SK-MEL-5 (cell line): ENCODE measurements around the gene LMAN1. TPM values are rescaled to one million over a fixed set of nuclear protein-coding genes. Genes with fewer than 3 reads are reported as not detected.

ENCODE experiments used
- DNase-seq: peaks from one replicate; pipeline ENCODE4 v3.0.0-alpha.2; 2016; ENCODE audit warnings: low read depth, low spot score
- in situ Hi-C: cut with HindIII; loops from 2 replicates; pipeline ENCODE4 v1.10.0; 2016; ENCODE audit warnings: low sequenced_read_pairs, high pct_unique_total_duplicates, low pct_unique_long_range_greater_than_20kb
- polyA plus RNA-seq, 2 experiments: library from polyadenylated mRNA; depleted of rRNA; stranded (reverse); fragments of >200 nt; gene quantifications; 2 replicates each; pipeline ENCODE4 v1.2.3, GENCODE V29; 2015
- total RNA-seq: library from RNA; depleted of rRNA; stranded (reverse); fragments of >200 nt; shearing (Covaris generic); gene quantifications from 2 replicates; pipeline ENCODE4 v1.2.3, GENCODE V29; 2014; rRNA removed

The LMAN1 gene
- 117 and 125 TPM in 2 replicates for total RNA-seq
- 69.6 and 96.0 TPM in 2 replicates for polyA plus RNA-seq (2015; cell fraction: cytosol; rRNA removed)
- polyA plus RNA-seq (2015; cell fraction: nucleus; rRNA removed) = 96.7 and 122 TPM in 2 replicates

GRCh38 chr18:59358712-59359575 is at the start of gene LMAN1:
TSS of gene LMAN1 (minus strand) at chr18:59359265. CDS start at chr18:59359244, 21 bp downstream.
- peak; percentile 92 for DNase-seq
- in situ Hi-C loops = no loop called here

GRCh38 chr18:59402432-59403090 is 43.5 kb upstream of the LMAN1 start:
- in situ Hi-C loops = no loop called here
- peak; percentile 83 for DNase-seq

GRCh38 chr18:59400407-59400806 is 41.3 kb upstream of the LMAN1 start:
- in situ Hi-C loops = no loop called here
- no peak for DNase-seq

GRCh38 chr18:59395226-59396175 is 36.4 kb upstream of the LMAN1 start:
- DNase-seq = no peak
- in situ Hi-C loops = no loop called here

GRCh38 chr18:59393381-59393780 is 34.3 kb upstream of the LMAN1 start:
- no peak for DNase-seq
- in situ Hi-C loops = no loop called here

GRCh38 chr18:59388817-59389216 is 29.8 kb upstream of the LMAN1 start:
- in situ Hi-C loops = no loop called here
- no peak for DNase-seq

GRCh38 chr18:59387687-59388565 is 28.9 kb upstream of the LMAN1 start:
- in situ Hi-C loops = no loop called here
- no peak for DNase-seq

- in situ Hi-C loops = no loop called here
- DNase-seq = no peak
These were observed 28.0 kb upstream of the LMAN1 start for GRCh38 chr18:59386909-59387686.

- in situ Hi-C loops = no loop called here
- no peak for DNase-seq
These were observed 26.1 kb upstream of the LMAN1 start for GRCh38 chr18:59385191-59385590.

- in situ Hi-C loops = no loop called here
- no peak for DNase-seq
These were observed 24.8 kb upstream of the LMAN1 start for GRCh38 chr18:59383851-59384250.

- DNase-seq = peak; percentile 14
- in situ Hi-C loops = no loop called here
These were observed 23.3 kb upstream of the LMAN1 start for GRCh38 chr18:59382383-59382782.

GRCh38 chr18:59381949-59382348 is 22.9 kb upstream of the LMAN1 start:
- in situ Hi-C loops = no loop called here
- DNase-seq = no peak

- in situ Hi-C loops = no loop called here
These were observed 21.6 kb upstream of the LMAN1 start for GRCh38 chr18:59380706-59381105.

GRCh38 chr18:59379772-59380522 is 20.9 kb upstream of the LMAN1 start:
- in situ Hi-C loops = no loop called here
- no peak for DNase-seq

More at GRCh38 chr18:59380706-59381105, 21.6 kb upstream of the LMAN1 start:
- no peak for DNase-seq

GRCh38 chr18:59377613-59378337 is 18.7 kb upstream of the LMAN1 start:
- in situ Hi-C loops = no loop called here
- DNase-seq = no peak
